ENCODE results near the gene SV2B. TPM values are rescaled to one million over a fixed set of nuclear protein-coding genes. Genes with fewer than 3 reads are reported as not detected.

Gene SV2B
- total RNA-seq, 2 donors from 2014 or later = 0.17 to 1.1 TPM

DNA sequence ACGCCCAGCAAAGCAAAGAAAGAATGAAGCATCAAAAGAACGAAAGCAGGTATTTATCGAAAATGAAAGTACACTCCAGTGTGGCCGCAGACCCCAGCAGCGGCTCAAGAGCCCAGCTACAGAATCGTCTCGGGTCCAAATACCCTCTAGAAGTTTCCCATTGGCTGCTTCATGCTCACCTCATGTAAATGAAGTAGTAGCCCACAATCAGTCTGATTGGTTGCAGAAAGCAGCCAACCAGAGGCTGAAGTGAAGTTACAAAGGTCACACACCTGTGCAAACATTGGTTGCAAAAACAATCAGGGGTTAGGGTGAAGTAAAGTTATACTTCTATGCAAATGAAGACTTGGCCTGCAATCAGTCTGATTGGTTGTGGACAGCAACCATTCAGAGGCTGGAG is 32.0 kb downstream of the SV2B start:
- no peak overlapping the region for H3K4me3 ChIP-seq
- H3K36me3 ChIP-seq = no peaks in the 10 kb centered on the region
- no peak for DNase-seq
- H3K9ac ChIP-seq (ENCODE audit: low read depth in 2 of 2, low read length in 2 of 2) = no peak overlapping the region
- H3K4me1 ChIP-seq = no peaks in the 10 kb centered on the region
- no peaks in the 10 kb centered on the region for H3K9me3 ChIP-seq
- H3K27me3 ChIP-seq = no peaks in the 10 kb centered on the region
- TF ChIP-seq, protein P1, sequence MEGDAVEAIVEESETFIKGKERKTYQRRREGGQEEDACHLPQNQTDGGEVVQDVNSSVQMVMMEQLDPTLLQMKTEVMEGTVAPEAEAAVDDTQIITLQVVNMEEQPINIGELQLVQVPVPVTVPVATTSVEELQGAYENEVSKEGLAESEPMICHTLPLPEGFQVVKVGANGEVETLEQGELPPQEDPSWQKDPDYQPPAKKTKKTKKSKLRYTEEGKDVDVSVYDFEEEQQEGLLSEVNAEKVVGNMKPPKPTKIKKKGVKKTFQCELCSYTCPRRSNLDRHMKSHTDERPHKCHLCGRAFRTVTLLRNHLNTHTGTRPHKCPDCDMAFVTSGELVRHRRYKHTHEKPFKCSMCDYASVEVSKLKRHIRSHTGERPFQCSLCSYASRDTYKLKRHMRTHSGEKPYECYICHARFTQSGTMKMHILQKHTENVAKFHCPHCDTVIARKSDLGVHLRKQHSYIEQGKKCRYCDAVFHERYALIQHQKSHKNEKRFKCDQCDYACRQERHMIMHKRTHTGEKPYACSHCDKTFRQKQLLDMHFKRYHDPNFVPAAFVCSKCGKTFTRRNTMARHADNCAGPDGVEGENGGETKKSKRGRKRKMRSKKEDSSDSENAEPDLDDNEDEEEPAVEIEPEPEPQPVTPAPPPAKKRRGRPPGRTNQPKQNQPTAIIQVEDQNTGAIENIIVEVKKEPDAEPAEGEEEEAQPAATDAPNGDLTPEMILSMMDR (IDR thresholded peaks at IDR 0.05) = no peak
- intact Hi-C loops (cut with DNase I) = no loop called here
- H3K27ac ChIP-seq = no peak overlapping the region

DNA sequence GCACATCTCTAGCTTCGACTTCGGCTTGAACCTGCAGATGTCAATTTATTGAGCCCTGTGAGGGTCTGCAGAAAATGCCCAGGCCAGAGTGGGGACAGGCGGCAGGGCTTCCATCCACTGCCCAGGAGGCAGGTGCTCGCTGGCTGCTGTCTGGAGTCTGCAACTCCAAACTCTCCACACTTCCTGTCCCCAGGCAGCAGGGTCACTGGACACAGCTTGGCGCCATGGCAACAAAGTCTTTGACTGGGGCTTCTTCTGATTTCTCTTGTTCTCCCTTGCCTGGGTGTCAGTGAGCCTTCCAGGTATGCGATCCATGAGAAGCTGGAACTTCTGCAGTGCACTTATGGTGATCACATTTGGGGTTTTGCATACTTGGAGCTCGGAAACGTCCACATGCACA is 33.5 kb downstream of the SV2B start:
- H3K9ac ChIP-seq (ENCODE audit: low read depth in 2 of 2, low read length in 2 of 2) = no peak overlapping the region
- TF ChIP-seq, protein P1 (IDR thresholded peaks at IDR 0.05) = no peak
- no peaks in the 10 kb centered on the region for H3K9me3 ChIP-seq
- no peak overlapping the region for H3K27ac ChIP-seq
- H3K27me3 ChIP-seq = no peaks in the 10 kb centered on the region
- no peak for DNase-seq
- no peaks in the 10 kb centered on the region for H3K36me3 ChIP-seq
- H3K4me1 ChIP-seq = no peaks in the 10 kb centered on the region
- H3K4me3 ChIP-seq = no peak overlapping the region
- intact Hi-C loops (cut with DNase I) = no loop called here

DNA sequence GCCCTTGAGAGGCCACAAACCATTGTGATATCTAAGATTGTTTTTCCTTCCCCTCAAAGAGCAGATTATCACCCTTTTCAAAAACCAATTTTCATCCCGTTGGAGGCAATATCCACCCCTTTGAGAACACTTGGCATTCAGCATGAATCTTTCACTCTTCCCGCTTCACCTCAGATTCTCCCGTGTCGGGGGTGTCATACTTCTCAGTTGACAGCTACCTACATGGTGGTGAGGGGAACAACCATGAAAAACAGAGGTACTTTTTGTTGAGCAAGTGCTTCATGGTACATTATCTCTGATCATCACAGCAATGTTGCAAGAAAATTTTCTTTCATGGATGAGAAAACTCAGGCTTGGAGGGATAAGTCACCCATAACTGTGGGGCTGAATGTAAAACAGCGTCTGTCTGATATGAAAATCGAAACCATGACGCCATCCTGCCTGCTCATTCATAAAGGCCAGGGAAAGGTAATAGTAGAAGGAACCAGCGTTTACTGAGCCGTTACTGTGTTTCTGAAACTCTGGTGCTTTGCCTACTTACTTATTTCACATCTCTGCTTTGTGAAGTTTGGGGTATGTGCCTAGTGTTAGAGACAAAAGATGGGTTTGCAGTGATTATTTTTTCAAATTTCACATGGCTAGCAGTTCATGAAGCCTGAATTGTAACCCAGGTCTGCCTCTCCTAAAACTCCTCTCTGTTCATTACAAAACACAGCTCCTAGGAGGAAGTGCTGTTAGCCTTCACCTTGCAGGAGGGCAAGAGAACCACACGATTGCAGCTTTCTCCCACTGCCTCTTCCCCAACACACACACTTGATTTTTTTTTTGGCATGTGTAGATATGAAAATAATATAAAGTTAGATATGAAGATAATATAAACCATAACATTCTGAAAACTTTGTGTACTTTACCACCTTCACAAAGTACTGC is 35.4 kb downstream of the SV2B start:
- TF ChIP-seq, protein P1 (IDR thresholded peaks at IDR 0.05) = no peak
- DNase-seq = no peak
- Histone ChIP-seq H3K9ac (ENCODE audit: low read depth in 2 of 2, low read length in 2 of 2) (no peak overlapping the region), H3K4me3 (no peak overlapping the region), H3K4me1 (no peaks in the 10 kb centered on the region), H3K36me3 (no peaks in the 10 kb centered on the region), H3K27ac (no peak overlapping the region), H3K9me3 (no peaks in the 10 kb centered on the region), H3K27me3 (no peaks in the 10 kb centered on the region)
- intact Hi-C loops (cut with DNase I) = no loop called here

DNA sequence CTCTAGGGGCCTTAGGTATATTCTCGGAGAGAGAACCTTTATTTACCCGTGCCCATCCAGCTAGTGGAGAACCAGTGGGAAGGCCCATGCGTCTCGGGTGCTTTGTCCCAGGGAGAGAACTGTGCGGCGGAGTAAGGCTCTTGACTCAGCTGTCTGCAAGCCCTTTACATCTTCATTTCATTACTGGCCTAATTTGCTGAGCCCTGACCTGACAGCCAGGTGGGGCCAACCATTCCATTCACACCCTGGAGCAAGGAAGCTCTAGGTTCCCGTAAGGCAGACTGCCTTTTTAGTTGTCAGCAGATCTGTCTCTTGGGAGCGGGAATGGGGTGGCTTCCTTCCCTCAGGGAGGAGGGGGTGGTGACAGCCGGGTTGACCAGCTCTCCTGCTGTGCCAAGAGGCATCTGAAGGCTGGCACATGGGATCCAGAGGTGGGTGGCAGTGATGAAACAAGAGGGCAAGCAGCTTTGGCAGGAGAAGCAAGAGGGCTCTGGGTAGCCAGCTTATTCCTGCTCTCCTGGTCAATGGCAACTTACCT is 36.4 kb downstream of the SV2B start:
- H3K4me3 ChIP-seq = no peak overlapping the region
- no peak overlapping the region for H3K27ac ChIP-seq
- TF ChIP-seq, protein P1 (IDR thresholded peaks at IDR 0.05) = no peak
- DNase-seq = no peak
- no peaks in the 10 kb centered on the region for H3K36me3 ChIP-seq
- H3K9ac ChIP-seq (ENCODE audit: low read depth in 2 of 2, low read length in 2 of 2) = no peak overlapping the region
- no peaks in the 10 kb centered on the region for H3K27me3 ChIP-seq
- H3K4me1 ChIP-seq = no peaks in the 10 kb centered on the region
- intact Hi-C loops (cut with DNase I) = no loop called here
- no peaks in the 10 kb centered on the region for H3K9me3 ChIP-seq

DNA sequence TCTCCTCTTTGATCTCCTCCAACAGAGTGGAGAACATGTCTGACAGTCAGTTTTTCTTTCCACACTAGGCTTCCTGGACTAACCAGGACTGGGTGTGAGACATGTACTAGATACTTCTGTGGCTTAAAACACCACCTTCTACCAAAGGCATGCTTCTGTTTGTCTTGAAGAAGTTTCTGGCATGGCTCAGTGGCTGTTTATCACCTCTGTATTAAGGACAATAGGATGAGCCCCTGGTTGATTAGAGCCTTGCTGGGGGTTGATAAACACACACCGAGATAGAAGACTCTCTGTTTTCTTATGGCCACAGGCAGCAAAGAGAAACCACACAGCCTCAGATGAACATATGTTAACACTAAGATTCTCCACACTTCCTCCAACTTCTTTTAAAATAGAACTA is 40.5 kb downstream of the SV2B start:
- Histone ChIP-seq H3K9ac (ENCODE audit: low read depth in 2 of 2, low read length in 2 of 2) (no peak overlapping the region), H3K9me3 (no peaks in the 10 kb centered on the region), H3K36me3 (no peaks in the 10 kb centered on the region), H3K27me3 (no peaks in the 10 kb centered on the region), H3K4me1 (no peaks in the 10 kb centered on the region), H3K4me3 (no peak overlapping the region), H3K27ac (no peak overlapping the region)
- TF ChIP-seq, protein P1 (IDR thresholded peaks at IDR 0.05) = no peak
- intact Hi-C loops (cut with DNase I) = no loop called here
- DNase-seq = no peak
